ENCODE results near the gene RAB1A. TPM values are rescaled to one million over a fixed set of nuclear protein-coding genes. Genes with fewer than 3 reads are reported as not detected.

Gene RAB1A
- total and polyA plus RNA-seq, 2 of the 13 experiments (the other 11 are each of a cell fraction or from before 2014, with no cell fraction given) = 206 to 226 TPM

DNA sequence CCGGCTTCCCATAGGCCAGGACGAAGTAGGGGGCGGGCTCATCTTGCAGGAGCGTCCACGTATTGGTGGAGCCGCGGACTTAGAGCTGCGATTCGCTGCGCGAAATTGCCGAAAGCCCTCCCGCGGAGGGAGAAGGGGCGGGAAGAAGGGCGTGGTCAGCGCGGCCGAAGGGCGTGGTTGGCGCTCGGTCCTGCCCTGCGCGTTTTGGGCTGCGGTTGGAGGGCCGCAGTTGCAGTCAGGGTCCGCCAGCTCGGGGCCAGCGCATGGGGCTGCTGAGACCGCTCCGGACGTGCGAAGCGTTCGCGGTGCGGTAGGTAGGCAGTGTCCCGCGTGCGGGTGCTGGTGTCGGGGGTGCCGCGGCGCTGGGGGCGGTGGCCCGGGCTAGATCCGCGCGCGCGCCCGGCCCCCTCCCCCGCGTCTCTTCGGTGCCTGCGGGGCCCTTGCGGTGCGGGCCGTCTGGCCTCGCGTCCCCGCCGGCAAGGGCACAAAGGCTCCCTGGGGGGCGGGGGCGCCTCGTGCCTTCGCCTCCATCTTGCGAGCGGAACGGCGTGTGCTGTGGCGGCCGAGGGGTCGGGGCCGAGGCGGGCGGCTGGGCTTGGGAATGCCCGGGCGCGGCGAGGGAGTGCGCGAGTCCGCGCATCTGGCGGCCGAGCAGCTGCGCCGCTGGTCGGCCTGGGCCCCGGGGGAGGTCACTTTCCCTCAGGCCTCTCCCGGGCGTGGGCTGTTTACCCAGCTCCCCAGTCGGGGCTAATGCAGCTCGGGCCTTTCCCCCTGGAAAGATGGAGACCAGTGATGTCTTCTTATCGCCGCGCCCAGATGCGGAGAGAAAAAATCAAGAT is 73.5 kb downstream of the RAB1A start, which contains the start of gene CEP68 (continued):
- TF ChIP-seq ZNF788 (CRISPR knock-in tag; IDR thresholded peaks at IDR 0.05; ENCODE audit: borderline replicate concordance) (peak; percentile 66; the same call in 1 of the 2 replicates), MAFG (CRISPR knock-in tag; IDR thresholded peaks at IDR 0.05) (no peak), ZFP82 (CRISPR knock-in tag; IDR thresholded peaks at IDR 0.05; ENCODE audit: borderline replicate concordance) (no peak; the same call in 1 of the 2 replicates), ZNF10 (CRISPR knock-in tag; IDR thresholded peaks at IDR 0.05; ENCODE audit: borderline replicate concordance, low read depth) (no peak), ZNF776 (CRISPR knock-in tag; IDR thresholded peaks at IDR 0.05) (peak; percentile 97; the same call in 1 of the 2 replicates), ZNF256 (CRISPR knock-in tag; conservative IDR thresholded peaks at IDR 0.05) (no peak), ZNF83 (CRISPR knock-in tag; IDR thresholded peaks at IDR 0.05; ENCODE audit: borderline replicate concordance) (no peak), ZFX (CRISPR knock-in tag; IDR thresholded peaks at IDR 0.05; ENCODE audit: low read depth) (peak; percentile 98), NR2F6 (IDR thresholded peaks at IDR 0.05) (no peak), NR2F6 (CRISPR knock-in tag; IDR thresholded peaks at IDR 0.05) (no peak), ZNF816 (CRISPR knock-in tag; IDR thresholded peaks at IDR 0.05; ENCODE audit: borderline replicate concordance) (no peak; the same call in 1 of the 2 replicates), SNAI1 (CRISPR knock-in tag; IDR thresholded peaks at IDR 0.05; ENCODE audit: borderline replicate concordance) (0 out of 2 replicates have a peak, but pooled peaks have one; percentile 7), PHF21A (CRISPR knock-in tag; IDR thresholded peaks at IDR 0.05) (0 out of 2 replicates have a peak, but pooled peaks have one; percentile 23), ZNF558 (CRISPR knock-in tag; IDR thresholded peaks at IDR 0.05; ENCODE audit: borderline replicate concordance) (peak; percentile 94; the same call in 1 of the 2 replicates), ZFP37 (CRISPR knock-in tag; IDR thresholded peaks at IDR 0.05; ENCODE audit: borderline replicate concordance) (no peak), GTF2F1 (IDR thresholded peaks at IDR 0.05; ENCODE audit: low read length) (no peak), GABPB1 (CRISPR knock-in tag; IDR thresholded peaks at IDR 0.05) (peak; percentile 79), PLRG1 (conservative IDR thresholded peaks at IDR 0.05) (no peak)
- TF ChIP-seq, protein P1, sequence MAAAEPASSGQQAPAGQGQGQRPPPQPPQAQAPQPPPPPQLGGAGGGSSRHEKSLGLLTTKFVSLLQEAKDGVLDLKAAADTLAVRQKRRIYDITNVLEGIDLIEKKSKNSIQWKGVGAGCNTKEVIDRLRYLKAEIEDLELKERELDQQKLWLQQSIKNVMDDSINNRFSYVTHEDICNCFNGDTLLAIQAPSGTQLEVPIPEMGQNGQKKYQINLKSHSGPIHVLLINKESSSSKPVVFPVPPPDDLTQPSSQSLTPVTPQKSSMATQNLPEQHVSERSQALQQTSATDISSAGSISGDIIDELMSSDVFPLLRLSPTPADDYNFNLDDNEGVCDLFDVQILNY (CRISPR knock-in tag; conservative IDR thresholded peaks at IDR 0.05) = peak; percentile 33; the same call in 1 of the 2 replicates
- TF ChIP-seq, protein P2, sequence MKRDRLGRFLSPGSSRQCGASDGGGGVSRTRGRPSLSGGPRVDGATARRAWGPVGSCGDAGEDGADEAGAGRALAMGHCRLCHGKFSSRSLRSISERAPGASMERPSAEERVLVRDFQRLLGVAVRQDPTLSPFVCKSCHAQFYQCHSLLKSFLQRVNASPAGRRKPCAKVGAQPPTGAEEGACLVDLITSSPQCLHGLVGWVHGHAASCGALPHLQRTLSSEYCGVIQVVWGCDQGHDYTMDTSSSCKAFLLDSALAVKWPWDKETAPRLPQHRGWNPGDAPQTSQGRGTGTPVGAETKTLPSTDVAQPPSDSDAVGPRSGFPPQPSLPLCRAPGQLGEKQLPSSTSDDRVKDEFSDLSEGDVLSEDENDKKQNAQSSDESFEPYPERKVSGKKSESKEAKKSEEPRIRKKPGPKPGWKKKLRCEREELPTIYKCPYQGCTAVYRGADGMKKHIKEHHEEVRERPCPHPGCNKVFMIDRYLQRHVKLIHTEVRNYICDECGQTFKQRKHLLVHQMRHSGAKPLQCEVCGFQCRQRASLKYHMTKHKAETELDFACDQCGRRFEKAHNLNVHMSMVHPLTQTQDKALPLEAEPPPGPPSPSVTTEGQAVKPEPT (CRISPR knock-in tag; IDR thresholded peaks at IDR 0.05; ENCODE audit: low read depth) = 0 out of 2 replicates have a peak, but pooled peaks have one; percentile 82
- TF ChIP-seq, protein P3, sequence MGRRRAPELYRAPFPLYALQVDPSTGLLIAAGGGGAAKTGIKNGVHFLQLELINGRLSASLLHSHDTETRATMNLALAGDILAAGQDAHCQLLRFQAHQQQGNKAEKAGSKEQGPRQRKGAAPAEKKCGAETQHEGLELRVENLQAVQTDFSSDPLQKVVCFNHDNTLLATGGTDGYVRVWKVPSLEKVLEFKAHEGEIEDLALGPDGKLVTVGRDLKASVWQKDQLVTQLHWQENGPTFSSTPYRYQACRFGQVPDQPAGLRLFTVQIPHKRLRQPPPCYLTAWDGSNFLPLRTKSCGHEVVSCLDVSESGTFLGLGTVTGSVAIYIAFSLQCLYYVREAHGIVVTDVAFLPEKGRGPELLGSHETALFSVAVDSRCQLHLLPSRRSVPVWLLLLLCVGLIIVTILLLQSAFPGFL (CRISPR knock-in tag; IDR thresholded peaks at IDR 0.05) = no peak
- TF ChIP-seq, protein P4, sequence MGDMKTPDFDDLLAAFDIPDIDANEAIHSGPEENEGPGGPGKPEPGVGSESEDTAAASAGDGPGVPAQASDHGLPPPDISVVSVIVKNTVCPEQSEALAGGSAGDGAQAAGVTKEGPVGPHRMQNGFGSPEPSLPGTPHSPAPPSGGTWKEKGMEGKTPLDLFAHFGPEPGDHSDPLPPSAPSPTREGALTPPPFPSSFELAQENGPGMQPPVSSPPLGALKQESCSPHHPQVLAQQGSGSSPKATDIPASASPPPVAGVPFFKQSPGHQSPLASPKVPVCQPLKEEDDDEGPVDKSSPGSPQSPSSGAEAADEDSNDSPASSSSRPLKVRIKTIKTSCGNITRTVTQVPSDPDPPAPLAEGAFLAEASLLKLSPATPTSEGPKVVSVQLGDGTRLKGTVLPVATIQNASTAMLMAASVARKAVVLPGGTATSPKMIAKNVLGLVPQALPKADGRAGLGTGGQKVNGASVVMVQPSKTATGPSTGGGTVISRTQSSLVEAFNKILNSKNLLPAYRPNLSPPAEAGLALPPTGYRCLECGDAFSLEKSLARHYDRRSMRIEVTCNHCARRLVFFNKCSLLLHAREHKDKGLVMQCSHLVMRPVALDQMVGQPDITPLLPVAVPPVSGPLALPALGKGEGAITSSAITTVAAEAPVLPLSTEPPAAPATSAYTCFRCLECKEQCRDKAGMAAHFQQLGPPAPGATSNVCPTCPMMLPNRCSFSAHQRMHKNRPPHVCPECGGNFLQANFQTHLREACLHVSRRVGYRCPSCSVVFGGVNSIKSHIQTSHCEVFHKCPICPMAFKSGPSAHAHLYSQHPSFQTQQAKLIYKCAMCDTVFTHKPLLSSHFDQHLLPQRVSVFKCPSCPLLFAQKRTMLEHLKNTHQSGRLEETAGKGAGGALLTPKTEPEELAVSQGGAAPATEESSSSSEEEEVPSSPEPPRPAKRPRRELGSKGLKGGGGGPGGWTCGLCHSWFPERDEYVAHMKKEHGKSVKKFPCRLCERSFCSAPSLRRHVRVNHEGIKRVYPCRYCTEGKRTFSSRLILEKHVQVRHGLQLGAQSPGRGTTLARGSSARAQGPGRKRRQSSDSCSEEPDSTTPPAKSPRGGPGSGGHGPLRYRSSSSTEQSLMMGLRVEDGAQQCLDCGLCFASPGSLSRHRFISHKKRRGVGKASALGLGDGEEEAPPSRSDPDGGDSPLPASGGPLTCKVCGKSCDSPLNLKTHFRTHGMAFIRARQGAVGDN (CRISPR knock-in tag; IDR thresholded peaks at IDR 0.05) = peak; percentile 96
